NCI-H524 (cell line): ENCODE data around the gene ZNF708.
"Not testable (repeated sequence)": the region's sequence is repeated elsewhere in the genome, so short reads cannot be mapped to it uniquely, and the experiment has no call there.

Source experiments
- DNase-seq, 2 experiments: peaks; one replicate each; lab custom pipeline; 2025; lab: John Stamatoyannopoulos, UW

Gene ZNF708

GRCh38 chr19:21260164-21260847 lies 68.9 kb downstream of the ZNF708 start:
- DNase-seq, result no peak

DNA sequence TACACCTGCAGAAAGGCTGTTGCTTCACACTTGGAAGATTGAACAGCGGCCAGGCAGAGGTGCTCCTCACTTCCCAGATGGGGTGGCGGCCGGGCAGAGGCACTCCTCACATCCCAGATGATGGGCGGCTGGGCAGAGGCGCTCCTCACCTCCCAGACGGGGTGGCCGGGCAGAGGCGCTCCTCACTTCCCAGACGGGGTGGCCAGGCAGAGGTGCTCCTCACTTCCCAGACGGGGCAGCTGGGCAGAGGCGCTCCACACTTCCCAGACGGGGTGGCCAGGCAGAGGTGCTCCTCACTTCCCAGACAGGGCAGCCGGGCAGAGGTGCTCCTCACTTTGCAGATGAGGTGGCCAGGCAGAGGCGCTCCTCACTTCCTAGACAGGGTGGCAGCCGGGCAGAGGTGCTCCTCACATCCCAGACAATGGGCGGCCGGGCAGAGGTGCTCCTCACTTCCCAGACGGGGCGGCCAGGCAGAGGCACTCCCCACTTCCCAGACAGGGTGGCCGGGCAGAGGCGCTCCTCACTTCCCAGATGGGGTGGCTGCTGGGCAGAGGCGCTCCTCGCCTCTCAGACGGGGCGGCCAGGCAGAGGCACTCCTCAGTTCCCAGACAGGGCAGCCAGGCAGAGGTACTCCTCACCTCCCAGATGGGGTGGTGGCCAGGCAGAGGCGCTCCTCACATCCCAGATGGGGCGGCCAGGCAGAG lies 69.6 kb downstream of the ZNF708 start:
- not testable (repeated sequence) for DNase-seq

DNA sequence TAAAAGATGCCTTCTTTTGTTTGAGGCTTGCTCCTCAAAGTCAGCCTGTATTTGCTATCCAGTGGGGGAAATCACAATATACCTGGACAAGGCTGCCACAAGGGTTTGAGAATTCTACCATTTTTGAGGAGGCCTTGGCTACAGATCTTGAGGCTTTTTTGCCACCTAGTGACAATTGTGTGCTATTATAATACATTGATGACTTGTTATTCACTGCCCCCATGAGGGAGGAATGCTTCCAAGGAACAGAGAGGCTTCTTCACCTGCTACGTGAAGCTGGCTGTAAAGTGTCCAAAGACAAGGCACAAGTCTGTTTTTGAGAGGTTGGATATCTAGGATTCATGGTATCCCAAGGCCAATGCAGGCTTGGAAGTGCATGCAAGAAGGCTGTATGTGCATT lies 72.5 kb downstream of the ZNF708 start:
- DNase-seq, result peak in 1 of 2 experiments; percentile 40
